ENCODE measurements around the gene ANKRD18B.
"Not testable (repeated sequence)": the region's sequence is repeated elsewhere in the genome, so short reads cannot be mapped to it uniquely, and the experiment has no call there.

DNA sequence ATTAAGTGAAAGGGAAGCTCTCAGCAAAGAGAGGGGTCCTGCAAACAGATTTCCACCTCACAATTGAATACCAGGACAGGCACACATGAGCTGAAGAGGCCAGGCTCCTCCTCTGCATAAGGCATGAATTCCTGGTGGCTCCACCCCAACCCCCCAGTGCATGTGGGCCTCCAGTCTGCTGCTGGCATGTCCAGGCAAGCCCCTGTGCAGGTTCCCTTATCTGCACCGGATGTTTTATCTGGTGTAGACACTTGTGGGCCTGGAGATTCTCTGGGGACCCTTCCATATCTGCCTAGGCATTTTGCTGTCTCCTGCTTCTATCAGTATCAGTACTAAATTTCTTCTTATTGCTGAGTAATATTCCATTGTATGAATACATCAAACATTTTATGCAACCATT, 36.2 kb downstream of the ANKRD18B start:
- TF ChIP-seq, protein P1, sequence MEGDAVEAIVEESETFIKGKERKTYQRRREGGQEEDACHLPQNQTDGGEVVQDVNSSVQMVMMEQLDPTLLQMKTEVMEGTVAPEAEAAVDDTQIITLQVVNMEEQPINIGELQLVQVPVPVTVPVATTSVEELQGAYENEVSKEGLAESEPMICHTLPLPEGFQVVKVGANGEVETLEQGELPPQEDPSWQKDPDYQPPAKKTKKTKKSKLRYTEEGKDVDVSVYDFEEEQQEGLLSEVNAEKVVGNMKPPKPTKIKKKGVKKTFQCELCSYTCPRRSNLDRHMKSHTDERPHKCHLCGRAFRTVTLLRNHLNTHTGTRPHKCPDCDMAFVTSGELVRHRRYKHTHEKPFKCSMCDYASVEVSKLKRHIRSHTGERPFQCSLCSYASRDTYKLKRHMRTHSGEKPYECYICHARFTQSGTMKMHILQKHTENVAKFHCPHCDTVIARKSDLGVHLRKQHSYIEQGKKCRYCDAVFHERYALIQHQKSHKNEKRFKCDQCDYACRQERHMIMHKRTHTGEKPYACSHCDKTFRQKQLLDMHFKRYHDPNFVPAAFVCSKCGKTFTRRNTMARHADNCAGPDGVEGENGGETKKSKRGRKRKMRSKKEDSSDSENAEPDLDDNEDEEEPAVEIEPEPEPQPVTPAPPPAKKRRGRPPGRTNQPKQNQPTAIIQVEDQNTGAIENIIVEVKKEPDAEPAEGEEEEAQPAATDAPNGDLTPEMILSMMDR (IDR thresholded peaks at IDR 0.05) = not testable (repeated sequence)
- TF ChIP-seq POLR2A (IDR thresholded peaks at IDR 0.05) = not testable (repeated sequence)
